ENCODE measurements around the gene NPR3.

- TF ChIP-seq, protein P1, sequence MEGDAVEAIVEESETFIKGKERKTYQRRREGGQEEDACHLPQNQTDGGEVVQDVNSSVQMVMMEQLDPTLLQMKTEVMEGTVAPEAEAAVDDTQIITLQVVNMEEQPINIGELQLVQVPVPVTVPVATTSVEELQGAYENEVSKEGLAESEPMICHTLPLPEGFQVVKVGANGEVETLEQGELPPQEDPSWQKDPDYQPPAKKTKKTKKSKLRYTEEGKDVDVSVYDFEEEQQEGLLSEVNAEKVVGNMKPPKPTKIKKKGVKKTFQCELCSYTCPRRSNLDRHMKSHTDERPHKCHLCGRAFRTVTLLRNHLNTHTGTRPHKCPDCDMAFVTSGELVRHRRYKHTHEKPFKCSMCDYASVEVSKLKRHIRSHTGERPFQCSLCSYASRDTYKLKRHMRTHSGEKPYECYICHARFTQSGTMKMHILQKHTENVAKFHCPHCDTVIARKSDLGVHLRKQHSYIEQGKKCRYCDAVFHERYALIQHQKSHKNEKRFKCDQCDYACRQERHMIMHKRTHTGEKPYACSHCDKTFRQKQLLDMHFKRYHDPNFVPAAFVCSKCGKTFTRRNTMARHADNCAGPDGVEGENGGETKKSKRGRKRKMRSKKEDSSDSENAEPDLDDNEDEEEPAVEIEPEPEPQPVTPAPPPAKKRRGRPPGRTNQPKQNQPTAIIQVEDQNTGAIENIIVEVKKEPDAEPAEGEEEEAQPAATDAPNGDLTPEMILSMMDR (IDR thresholded peaks at IDR 0.05), result no peak
- TF ChIP-seq POLR2A (IDR thresholded peaks at IDR 0.05), result no peak
Observed at GRCh38 chr5:32834251-32834650, 123.1 kb downstream of the NPR3 start.

All from suprapubic skin (tissue), 3 donors.